22Rv1 (cell line): ENCODE measurements around the gene ARHGAP25.

ENCODE experiments used
- H3K27ac ChIP-seq: fragments of 450-650 bp; 2 replicates; pipeline ENCODE4 v1.5.1; 2017
- CTCF ChIP-seq: fragments of 450-650 bp; IDR thresholded peaks from 2 replicates; pipeline ENCODE4 v1.5.1; 2017; ENCODE audit warnings: mild to moderate bottlenecking
- ZFX ChIP-seq: fragments of 450-650 bp; IDR thresholded peaks from 2 replicates; pipeline ENCODE4 v1.6.1; 2017; ENCODE audit warnings: antibody characterized with exemption, borderline replicate concordance

ARHGAP25 gene

GRCh38 chr2:68832233-68832869 is 97.7 kb downstream of the ARHGAP25 start:
- H3K27ac ChIP-seq: no peak overlapping the region
- TF ChIP-seq ZFX (no peak), CTCF (no peak)

- no peak for TF ChIP-seq ZFX
- TF ChIP-seq CTCF: no peak
- H3K27ac ChIP-seq: no peak overlapping the region
Measured at GRCh38 chr2:68833162-68833561, 98.6 kb downstream of the ARHGAP25 start.

- no peak overlapping the region for H3K27ac ChIP-seq
Measured at GRCh38 chr2:68834737-68835376, 100.2 kb downstream of the ARHGAP25 start.

GRCh38 chr2:68835621-68836020 is 101.0 kb downstream of the ARHGAP25 start:
- H3K27ac ChIP-seq: no peak overlapping the region
- TF ChIP-seq CTCF: no peak
- no peak for TF ChIP-seq ZFX

More at GRCh38 chr2:68834737-68835376, 100.2 kb downstream of the ARHGAP25 start:
- no peak for TF ChIP-seq CTCF

- no peak overlapping the region for H3K27ac ChIP-seq
- no peak for TF ChIP-seq ZFX
- peak; percentile 91 for TF ChIP-seq CTCF
Measured at GRCh38 chr2:68837164-68837860, 102.7 kb downstream of the ARHGAP25 start.

- H3K27ac ChIP-seq: no peak overlapping the region
- TF ChIP-seq ZFX (no peak), CTCF (no peak)
Measured at GRCh38 chr2:68837861-68838341, 103.3 kb downstream of the ARHGAP25 start.

GRCh38 chr2:68838641-68839040 is 104.0 kb downstream of the ARHGAP25 start:
- TF ChIP-seq ZFX: no peak
- no peak for TF ChIP-seq CTCF
- H3K27ac ChIP-seq: no peak overlapping the region
